IMR-90 (cell line): ENCODE measurements around the gene CDC7. TPM values are rescaled to one million over a fixed set of nuclear protein-coding genes. Genes with fewer than 3 reads are reported as not detected.

ENCODE experiments used
- ATAC-seq: fragments of 200-7000 bp; cut with Tn5 transposase; 2 replicates; pipeline ENCODE4 v1.9.1; 2020; ENCODE audit warnings: low read depth, mild to moderate bottlenecking, moderate library complexity
- BruUV-seq: library from RNA; stranded (reverse); fragments of 400-500 nt; replicated peaks from 2 replicates; lab custom pipeline; 2021; lab: Mats Ljungman, UMichigan
- CTCF ChIA-PET: fragments of 300-600 bp; formaldehyde crosslinking; extraction: SDS; loops from one replicate; lab custom pipeline; 2021; ENCODE audit warnings: antibody characterized with exemption; lab: Yijun Ruan, JAX
- POLR2A ChIA-PET: fragments of 300-600 bp; sonication (Branson Sonifier 250); formaldehyde crosslinking; loops from one replicate; lab custom pipeline; 2022; ENCODE audit warnings: antibody characterized with exemption; ENCODE audit not compliant: unreplicated experiment; lab: Charles Lee
- DNase-seq: peaks from one replicate; pipeline ENCODE4 v3.0.0; 2013
- H2AFZ ChIP-seq: replicated peaks from 2 replicates; pipeline ENCODE3; 2013; ENCODE audit warnings: low read length, mild to moderate bottlenecking; ENCODE audit not compliant: poor library complexity
- H2AK5ac ChIP-seq: 2 replicates; pipeline ENCODE4 v1.6.1; 2013; ENCODE audit warnings: low read depth, low read length, inconsistent platforms
- H2AK9ac ChIP-seq: replicated peaks from 2 replicates; pipeline ENCODE3; 2013; ENCODE audit warnings: mild to moderate bottlenecking, low read depth, low read length, moderate library complexity; ENCODE audit not compliant: poor library complexity
- H2BK120ac ChIP-seq: 2 replicates; pipeline ENCODE4 v1.6.1; 2013; ENCODE audit warnings: low read depth, low read length, inconsistent platforms
- H2BK15ac ChIP-seq: 3 replicates; pipeline ENCODE4 v1.6.1; 2013; ENCODE audit warnings: low read depth, low read length, inconsistent platforms
- H2BK20ac ChIP-seq: 2 replicates; pipeline ENCODE4 v1.6.1; 2013; ENCODE audit warnings: low read depth, mild to moderate bottlenecking, inconsistent platforms, low read length, moderate library complexity
- H2BK5ac ChIP-seq: 2 replicates; pipeline ENCODE4 v1.6.1; 2013; ENCODE audit warnings: mild to moderate bottlenecking, low read depth, low read length, inconsistent platforms; ENCODE audit not compliant: poor library complexity, severe bottlenecking
- H3K14ac ChIP-seq: replicated peaks from 2 replicates; pipeline ENCODE4 v1.6.1; 2013; ENCODE audit warnings: low read depth, low read length, inconsistent platforms
- H3K18ac ChIP-seq: 2 replicates; pipeline ENCODE4 v1.6.1; 2013; ENCODE audit warnings: low read depth, low read length, control low read depth
- H3K23ac ChIP-seq: 2 replicates; pipeline ENCODE4 v1.6.1; 2013; ENCODE audit warnings: low read depth, low read length, inconsistent platforms
- H3K27ac ChIP-seq: 2 replicates; pipeline ENCODE4 v1.5.1; 2013; ENCODE audit warnings: mild to moderate bottlenecking, control low read depth, low read length; ENCODE audit not compliant: insufficient read depth
- H3K27me3 ChIP-seq: 2 replicates; pipeline ENCODE4 v1.6.1; 2013; ENCODE audit warnings: low read length; ENCODE audit not compliant: control insufficient read depth, insufficient read depth
- H3K36me3 ChIP-seq: 2 replicates; pipeline ENCODE4 v1.6.1; 2013; ENCODE audit warnings: low read length, mixed read lengths; ENCODE audit not compliant: control insufficient read depth, insufficient read depth
- H3K4ac ChIP-seq: 2 replicates; pipeline ENCODE4 v1.6.1; 2013; ENCODE audit warnings: low read depth, low read length, inconsistent platforms
- H3K4me1 ChIP-seq: 2 replicates; pipeline ENCODE4 v1.6.1; 2013; ENCODE audit warnings: low read length, mixed read lengths; ENCODE audit not compliant: control insufficient read depth, insufficient read depth
- H3K4me2 ChIP-seq: 2 replicates; pipeline ENCODE4 v1.6.1; 2013; ENCODE audit warnings: low read depth, mild to moderate bottlenecking, control low read depth, low read length, moderate library complexity
- H3K4me3 ChIP-seq: 2 replicates; pipeline ENCODE4 v1.5.1; 2013; ENCODE audit warnings: low read depth, mild to moderate bottlenecking, control low read depth, low read length, moderate library complexity; ENCODE audit not compliant: insufficient read depth
- H3K56ac ChIP-seq: 2 replicates; pipeline ENCODE4 v1.6.1; 2013; ENCODE audit warnings: low read length, inconsistent platforms; ENCODE audit not compliant: insufficient read depth; ENCODE audit errors: extremely low read depth
- H3K79me1 ChIP-seq, 2 experiments: 2 replicates each; pipeline ENCODE4 v1.6.1; 2013; ENCODE audit warnings: low read length in 2 of 2, inconsistent platforms in 1 of 2, low read depth in 1 of 2
- H3K9ac ChIP-seq: 2 replicates; pipeline ENCODE4 v1.6.1; 2013; ENCODE audit warnings: low read depth, low read length, control low read depth
- H3K9me1 ChIP-seq: 2 replicates; pipeline ENCODE4 v1.6.1; 2013; ENCODE audit warnings: low read length, inconsistent platforms; ENCODE audit not compliant: insufficient read depth
- H3K9me3 ChIP-seq: 2 replicates; pipeline ENCODE4 v1.6.1; 2013; ENCODE audit warnings: low read length; ENCODE audit not compliant: control insufficient read depth, insufficient read depth
- H4K20me1 ChIP-seq: 2 replicates; pipeline ENCODE4 v1.6.1; 2013; ENCODE audit warnings: low read length, inconsistent platforms; ENCODE audit not compliant: insufficient read depth
- H4K5ac ChIP-seq: 2 replicates; pipeline ENCODE4 v1.6.1; 2013; ENCODE audit warnings: mild to moderate bottlenecking, low read depth, low read length, control low read depth
- H4K8ac ChIP-seq, 2 experiments: 2 replicates each; pipeline ENCODE4 v1.6.1; 2013; ENCODE audit warnings: low read depth in 2 of 2, low read length in 2 of 2, control low read depth in 1 of 2, inconsistent platforms in 1 of 2
- H4K91ac ChIP-seq: 2 replicates; pipeline ENCODE4 v1.6.1; 2013; ENCODE audit warnings: low read depth, low read length, inconsistent platforms; ENCODE audit not compliant: insufficient read depth
- BHLHE40 ChIP-seq: fragments of 150-350 bp; IDR thresholded peaks from 2 replicates; pipeline ENCODE4 v1.6.1; 2016; ENCODE audit warnings: mild to moderate bottlenecking, low read depth, low read length
- CEBPB ChIP-seq: IDR thresholded peaks from 2 replicates; pipeline ENCODE4 v1.6.1; 2012; ENCODE audit warnings: low read depth, low read length, improper control_type of control experiment
- CHD1 ChIP-seq: IDR thresholded peaks from 2 replicates; pipeline ENCODE4 v1.6.1; 2012; ENCODE audit warnings: low read depth, low read length, improper control_type of control experiment
- ELK1 ChIP-seq: fragments of 150-350 bp; IDR thresholded peaks from 2 replicates; pipeline ENCODE4 v1.6.1; 2016; ENCODE audit warnings: low read depth, mild to moderate bottlenecking, low read length, moderate library complexity, borderline replicate concordance
- FOS ChIP-seq: fragments of 150-350 bp; IDR thresholded peaks from 2 replicates; pipeline ENCODE4 v1.6.1; 2016; ENCODE audit warnings: low read depth, low read length
- MAFK ChIP-seq: IDR thresholded peaks from 2 replicates; pipeline ENCODE4 v1.6.1; 2012; ENCODE audit warnings: low read depth, low read length, improper control_type of control experiment
- MAZ ChIP-seq: IDR thresholded peaks from 2 replicates; pipeline ENCODE4 v1.6.1; 2012; ENCODE audit warnings: low read depth, mild to moderate bottlenecking, low read length, improper control_type of control experiment, moderate library complexity, borderline replicate concordance
- MXI1 ChIP-seq: IDR thresholded peaks from 2 replicates; pipeline ENCODE4 v1.6.1; 2012; ENCODE audit warnings: low read depth, mild to moderate bottlenecking, low read length, moderate library complexity, borderline replicate concordance
- NFE2L2 ChIP-seq: fragments of 150-350 bp; IDR thresholded peaks from 2 replicates; pipeline ENCODE4 v1.6.1; 2016; ENCODE audit warnings: low read depth, mild to moderate bottlenecking, low read length
- POLR2A ChIP-seq: IDR thresholded peaks from 2 replicates; pipeline ENCODE4 v1.6.1; 2012; ENCODE audit warnings: mild to moderate bottlenecking, low read depth, low read length
- RAD21 ChIP-seq: IDR thresholded peaks from 2 replicates; pipeline ENCODE4 v1.6.1; 2012; ENCODE audit warnings: low read length, improper control_type of control experiment
- RCOR1 ChIP-seq: IDR thresholded peaks from 2 replicates; pipeline ENCODE4 v1.6.1; 2012; ENCODE audit warnings: mild to moderate bottlenecking, low read length, improper control_type of control experiment; ENCODE audit not compliant: insufficient replicate concordance
- RFX5 ChIP-seq: IDR thresholded peaks from 2 replicates; pipeline ENCODE4 v1.8.0; 2012; ENCODE audit warnings: low read depth, mild to moderate bottlenecking, low read length, moderate library complexity
- SMC3 ChIP-seq: fragments of 150-350 bp; IDR thresholded peaks from 2 replicates; pipeline ENCODE4 v1.6.1; 2016; ENCODE audit warnings: low read depth, mild to moderate bottlenecking, antibody characterized with exemption, low read length, moderate library complexity
- USF2 ChIP-seq: fragments of 150-350 bp; IDR thresholded peaks from 2 replicates; pipeline ENCODE4 v1.6.1; 2017; ENCODE audit warnings: mild to moderate bottlenecking, antibody characterized with exemption, low read length, low read depth
- WGBS, 2 experiments: methylation state at CpG; one replicate each; pipeline versions ENCODE4 v1.1.5 to v1.1.7; 2013; ENCODE audit warnings: missing lambda C conversion rate in 2 of 2; ENCODE audit not compliant: insufficient read length in 1 of 2; ENCODE audit errors: extremely low coverage in 2 of 2; 5-methylcytosine and 5-hydroxymethylcytosine counted together
- dilution Hi-C: fragments of 300-500 bp; cut with HindIII; formaldehyde crosslinking; loops from one replicate; pipeline ENCODE4 v1.14.3; 2018; ENCODE audit warnings: low sequenced_read_pairs; ENCODE audit not compliant: unreplicated experiment
- in situ Hi-C: fragments of 300-500 bp; cut with MboI; formaldehyde crosslinking; loops from 3 replicates; pipeline ENCODE4 v1.14.3; 2019; ENCODE audit warnings: low sequenced_read_pairs, inconsistent platforms, mixed read lengths
- intact Hi-C: fragments of 100-400 bp; cut with micrococcal nuclease; formaldehyde crosslinking; loops from 2 replicates; pipeline ENCODE4 v1.10.0; 2022
- polyA plus RNA-seq, 3 experiments: library from polyadenylated mRNA; depleted of rRNA; stranded (reverse); fragments of >200 nt; gene quantifications; 2 replicates each; pipeline ENCODE4 v1.2.3, GENCODE V29; 2012; ENCODE audit warnings: low replicate concordance in 1 of 3
- total RNA-seq: library from RNA; depleted of rRNA; stranded (reverse); fragments of >200 nt; gene quantifications from 2 replicates; pipeline ENCODE4 v1.2.3, GENCODE V29; 2012
- TF ChIP-seq, protein P1 (sequence below): conservative IDR thresholded peaks from 2 replicates; pipeline ENCODE4 v1.5.1; 2012; ENCODE audit warnings: mild to moderate bottlenecking, low read depth, low read length, improper control_type of control experiment

The CDC7 gene
- total and polyA plus RNA-seq, 2 of the 4 experiments (the other 2 are of a cell fraction) = 4.3 to 4.7 TPM

GRCh38 chr1:91476533-91477217 lies 24.0 kb upstream of the CDC7 start:
- TF ChIP-seq NFE2L2 (no peak), FOS (no peak), POLR2A (no peak), SMC3 (no peak), MAFK (no peak), ELK1 (no peak), CEBPB (no peak), MAZ (no peak), MXI1 (no peak), USF2 (no peak), BHLHE40 (no peak), RFX5 (no peak), RCOR1 (no peak), RAD21 (no peak), CHD1 (no peak)
- TF ChIP-seq, protein P1, sequence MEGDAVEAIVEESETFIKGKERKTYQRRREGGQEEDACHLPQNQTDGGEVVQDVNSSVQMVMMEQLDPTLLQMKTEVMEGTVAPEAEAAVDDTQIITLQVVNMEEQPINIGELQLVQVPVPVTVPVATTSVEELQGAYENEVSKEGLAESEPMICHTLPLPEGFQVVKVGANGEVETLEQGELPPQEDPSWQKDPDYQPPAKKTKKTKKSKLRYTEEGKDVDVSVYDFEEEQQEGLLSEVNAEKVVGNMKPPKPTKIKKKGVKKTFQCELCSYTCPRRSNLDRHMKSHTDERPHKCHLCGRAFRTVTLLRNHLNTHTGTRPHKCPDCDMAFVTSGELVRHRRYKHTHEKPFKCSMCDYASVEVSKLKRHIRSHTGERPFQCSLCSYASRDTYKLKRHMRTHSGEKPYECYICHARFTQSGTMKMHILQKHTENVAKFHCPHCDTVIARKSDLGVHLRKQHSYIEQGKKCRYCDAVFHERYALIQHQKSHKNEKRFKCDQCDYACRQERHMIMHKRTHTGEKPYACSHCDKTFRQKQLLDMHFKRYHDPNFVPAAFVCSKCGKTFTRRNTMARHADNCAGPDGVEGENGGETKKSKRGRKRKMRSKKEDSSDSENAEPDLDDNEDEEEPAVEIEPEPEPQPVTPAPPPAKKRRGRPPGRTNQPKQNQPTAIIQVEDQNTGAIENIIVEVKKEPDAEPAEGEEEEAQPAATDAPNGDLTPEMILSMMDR = no peak
- Histone ChIP-seq H3K14ac (no peak overlapping the region), H3K36me3 (no peaks in the 10 kb centered on the region), H2AK5ac (no peak overlapping the region), H3K9ac (no peak overlapping the region), H3K18ac (no peak overlapping the region), H3K23ac (no peak overlapping the region), H4K20me1 (no peaks in the 10 kb centered on the region), H3K27me3 (no peaks in the 10 kb centered on the region; the same call in 1 of the 2 replicates), H2BK15ac (no peak overlapping the region), H3K4me1 (no peaks in the 10 kb centered on the region), H2AFZ (no peak overlapping the region), H4K91ac (no peak overlapping the region), H2BK120ac (no peak overlapping the region), H3K79me1 (no peaks in the 10 kb centered on the region), H4K5ac (no peak overlapping the region), H3K9me3 (no peaks in the 10 kb centered on the region), H3K4ac (no peak overlapping the region), H3K56ac (no peak overlapping the region), H3K9me1 (no peaks in the 10 kb centered on the region), H3K4me3 (no peak overlapping the region), H2BK5ac (no peak overlapping the region), H4K8ac (no peak overlapping the region), H2BK20ac (no peak overlapping the region), H3K4me2 (no peak overlapping the region), H2AK9ac (no peak overlapping the region), H3K27ac (no peak overlapping the region)
- ATAC-seq = no peak
- BruUV-seq = no TSS peak
- dilution Hi-C loops = no loop called here
- POLR2A ChIA-PET = no interaction called here
- no peak for DNase-seq
- WGBS, 2 experiments = 20% methylated on average over 1 of the region's 2 CpGs; no CpG with 5 or more reads in 1 of the 2 experiments
- in situ Hi-C loops = no loop called here
- intact Hi-C loops = no loop called here
- CTCF ChIA-PET = interaction anchor here (1.1 kb wide), 1 partner anchor 20 kb away, joined by 3 read pairs; no protein-coding TSS in a partner anchor
